Epithelial cell of prostate (primary cell): Measurements from ENCODE around the gene ILF2.

Experiments
- DNase-seq: peaks from one replicate; pipeline ENCODE4 v3.0.0-alpha.2; 2011; ENCODE audit warnings: low read depth, low spot score
- H3K27ac ChIP-seq: fragments of 450-650 bp; 2 replicates; pipeline ENCODE4 v1.5.1; 2017; ENCODE audit warnings: mild to moderate bottlenecking

ILF2 gene

DNA sequence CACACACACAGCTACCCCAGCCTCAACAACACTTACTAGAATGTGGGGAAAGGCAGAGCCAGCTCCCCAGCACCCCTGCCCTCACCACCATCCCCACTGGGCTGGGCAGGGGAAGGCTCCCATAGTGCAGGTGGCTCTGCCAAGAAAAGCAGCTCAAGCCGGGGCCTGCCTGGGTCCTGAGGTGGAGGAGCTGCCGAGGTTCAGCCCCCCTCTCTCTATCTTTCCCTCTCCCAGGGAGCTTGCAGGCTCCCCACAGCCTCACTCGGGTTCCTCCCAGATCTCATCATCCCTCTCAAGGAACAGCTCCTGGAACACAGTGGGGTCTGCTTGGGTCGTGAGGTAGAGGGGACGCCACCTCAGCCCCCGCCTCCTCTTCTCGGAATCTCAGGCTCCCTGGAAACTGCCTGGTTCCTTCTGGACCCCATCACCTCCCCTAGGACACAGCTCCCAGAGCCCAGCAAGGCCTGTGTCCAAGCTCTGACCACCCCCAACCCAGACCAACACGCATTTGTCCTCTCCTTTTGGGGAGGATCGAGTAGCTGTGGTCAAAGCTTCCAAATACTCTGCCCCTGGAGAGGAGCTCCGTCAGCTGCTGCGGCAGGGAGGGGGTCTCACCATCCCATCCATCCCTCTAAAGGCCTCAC is 58.6 kb downstream of the ILF2 start:
- peak overlapping the region; percentile 100 for H3K27ac ChIP-seq
- DNase-seq, result no peak
